MG63 (cell line): ENCODE results near the gene DUSP8. TPM values are rescaled to one million over a fixed set of nuclear protein-coding genes. Genes with fewer than 3 reads are reported as not detected.
"Not testable (repeated sequence)": the region's sequence is repeated elsewhere in the genome, so short reads cannot be mapped to it uniquely, and the experiment has no call there.

Experiments
- DNase-seq: peaks from one replicate; pipeline ENCODE4 v3.0.0-alpha.2; 2020
- H3K27me3 ChIP-seq: fragments of 250-450 bp; sonication (Bioruptor Pico); 2 replicates; pipeline ENCODE4 v1.5.1; 2020; ENCODE audit warnings: mild to moderate bottlenecking, moderate library complexity
- H3K36me3 ChIP-seq: fragments of 250-450 bp; sonication (Bioruptor Pico); 2 replicates; pipeline ENCODE4 v1.5.1; 2020; ENCODE audit warnings: mild to moderate bottlenecking, moderate library complexity
- H3K4me3 ChIP-seq: fragments of 250-450 bp; sonication (Bioruptor Pico); 2 replicates; pipeline ENCODE4 v1.5.1; 2020; ENCODE audit warnings: mild to moderate bottlenecking, moderate library complexity
- H3K9me3 ChIP-seq: fragments of 250-450 bp; sonication (Bioruptor Pico); 2 replicates; pipeline ENCODE4 v1.5.1; 2020; ENCODE audit warnings: mild to moderate bottlenecking, moderate library complexity
- total RNA-seq: library from RNA; depleted of rRNA; stranded (reverse); fragments of >200 nt; shearing (Covaris generic); gene quantifications from 2 replicates; pipeline ENCODE4 v1.2.3, GENCODE V29; 2014; ENCODE audit warnings: low replicate concordance

The DUSP8 gene
- total RNA-seq, 1 experiment from 2014 or later = 4.5 TPM

- no peak overlapping the region for H3K4me3 ChIP-seq
- H3K36me3 ChIP-seq = no peaks in the 10 kb centered on the region
- DNase-seq = no peak
- no peaks in the 10 kb centered on the region for H3K9me3 ChIP-seq
- no peaks in the 10 kb centered on the region for H3K27me3 ChIP-seq
These were observed 53.8 kb downstream of the DUSP8 start for GRCh38 chr11:1518301-1518700.

GRCh38 chr11:1517117-1518005 is 54.7 kb downstream of the DUSP8 start:
- H3K36me3 ChIP-seq = no peaks in the 10 kb centered on the region
- H3K27me3 ChIP-seq = no peaks in the 10 kb centered on the region
- H3K4me3 ChIP-seq = no peak overlapping the region
- no peak for DNase-seq
- no peaks in the 10 kb centered on the region for H3K9me3 ChIP-seq

GRCh38 chr11:1516273-1517067 is 55.6 kb downstream of the DUSP8 start:
- Histone ChIP-seq H3K36me3 (no peaks in the 10 kb centered on the region), H3K27me3 (no peaks in the 10 kb centered on the region), H3K4me3 (no peak overlapping the region), H3K9me3 (no peaks in the 10 kb centered on the region)
- DNase-seq = peak; percentile 24

- no peaks in the 10 kb centered on the region for H3K27me3 ChIP-seq
- no peak overlapping the region for H3K4me3 ChIP-seq
- no peaks in the 10 kb centered on the region for H3K36me3 ChIP-seq
- no peaks in the 10 kb centered on the region for H3K9me3 ChIP-seq
- DNase-seq = peak; percentile 60
These were observed 56.7 kb downstream of the DUSP8 start for GRCh38 chr11:1515082-1516060.

- Histone ChIP-seq H3K4me3 (no peak overlapping the region), H3K27me3 (no peaks in the 10 kb centered on the region), H3K9me3 (no peaks in the 10 kb centered on the region), H3K36me3 (no peaks in the 10 kb centered on the region)
- DNase-seq = no peak
These were observed 57.6 kb downstream of the DUSP8 start for GRCh38 chr11:1514336-1515061.

GRCh38 chr11:1513326-1514296 is 58.5 kb downstream of the DUSP8 start:
- no peak for DNase-seq
- Histone ChIP-seq H3K9me3 (no peaks in the 10 kb centered on the region), H3K4me3 (no peak overlapping the region), H3K27me3 (no peaks in the 10 kb centered on the region), H3K36me3 (no peaks in the 10 kb centered on the region)

GRCh38 chr11:1512531-1513258 is 59.4 kb downstream of the DUSP8 start:
- DNase-seq, H3K27me3 ChIP-seq, H3K9me3 ChIP-seq, H3K36me3 ChIP-seq, H3K4me3 ChIP-seq: not testable (repeated sequence)

GRCh38 chr11:1511937-1512496 is 60.1 kb downstream of the DUSP8 start:
- Histone ChIP-seq H3K4me3 (no peak overlapping the region), H3K9me3 (no peaks in the 10 kb centered on the region), H3K27me3 (no peaks in the 10 kb centered on the region), H3K36me3 (no peaks in the 10 kb centered on the region)
- DNase-seq = no peak

- no peak overlapping the region for H3K4me3 ChIP-seq
- H3K27me3 ChIP-seq = no peaks in the 10 kb centered on the region
- DNase-seq = no peak
- no peaks in the 10 kb centered on the region for H3K36me3 ChIP-seq
- no peaks in the 10 kb centered on the region for H3K9me3 ChIP-seq
These were observed 61.1 kb downstream of the DUSP8 start for GRCh38 chr11:1510928-1511327.

GRCh38 chr11:1510351-1510750 is 61.7 kb downstream of the DUSP8 start:
- not testable (repeated sequence) for H3K9me3 ChIP-seq, H3K4me3 ChIP-seq, H3K36me3 ChIP-seq, DNase-seq, H3K27me3 ChIP-seq

GRCh38 chr11:1509626-1510255 is 62.3 kb downstream of the DUSP8 start:
- H3K9me3 ChIP-seq = no peaks in the 10 kb centered on the region
- H3K27me3 ChIP-seq = no peaks in the 10 kb centered on the region
- H3K4me3 ChIP-seq = no peak overlapping the region
- DNase-seq = no peak
- H3K36me3 ChIP-seq = no peaks in the 10 kb centered on the region

GRCh38 chr11:1508986-1509385 is 63.1 kb downstream of the DUSP8 start:
- Histone ChIP-seq H3K4me3 (no peak overlapping the region), H3K36me3 (no peaks in the 10 kb centered on the region), H3K9me3 (no peaks in the 10 kb centered on the region), H3K27me3 (no peaks in the 10 kb centered on the region)
- DNase-seq = no peak

- Histone ChIP-seq H3K9me3 (no peaks in the 10 kb centered on the region), H3K36me3 (no peaks in the 10 kb centered on the region), H3K4me3 (no peak overlapping the region), H3K27me3 (no peaks in the 10 kb centered on the region)
- no peak for DNase-seq
These were observed 63.6 kb downstream of the DUSP8 start for GRCh38 chr11:1508491-1508891.
